NB4 (cell line): ENCODE data around the gene CRHR2.

Experiments
- DNase-seq: peaks from one replicate; pipeline ENCODE4 v3.0.0; 2010; ENCODE audit warnings: low read depth
- H3K4me3 ChIP-seq: one replicate; pipeline ENCODE4 v1.5.1; 2011; ENCODE audit warnings: mild to moderate bottlenecking, low read depth, low read length, moderate library complexity
- MYC ChIP-seq: IDR thresholded peaks from 2 replicates; pipeline ENCODE4 v1.6.1; 2011; ENCODE audit warnings: low read depth, low read length
- POLR2A ChIP-seq: IDR thresholded peaks from 2 replicates; pipeline ENCODE4 v1.6.1; 2011; ENCODE audit warnings: mild to moderate bottlenecking; ENCODE audit not compliant: insufficient read length; ENCODE audit errors: extremely low read depth
- TF ChIP-seq, protein P1 (sequence below): IDR thresholded peaks from one replicate; pipeline ENCODE4 v1.5.1; 2012; ENCODE audit warnings: low read depth, low read length
- TF ChIP-seq, protein P2 (sequence below): IDR thresholded peaks from 2 replicates; pipeline ENCODE4 v1.6.1; 2011; ENCODE audit warnings: low read depth, low read length

The CRHR2 gene

GRCh38 chr7:30727061-30727945 is 45.0 kb upstream of the CRHR2 start:
- peak; percentile 94 for DNase-seq
- TF ChIP-seq POLR2A (no peak), MYC (peak; percentile 61)
- TF ChIP-seq, protein P1, sequence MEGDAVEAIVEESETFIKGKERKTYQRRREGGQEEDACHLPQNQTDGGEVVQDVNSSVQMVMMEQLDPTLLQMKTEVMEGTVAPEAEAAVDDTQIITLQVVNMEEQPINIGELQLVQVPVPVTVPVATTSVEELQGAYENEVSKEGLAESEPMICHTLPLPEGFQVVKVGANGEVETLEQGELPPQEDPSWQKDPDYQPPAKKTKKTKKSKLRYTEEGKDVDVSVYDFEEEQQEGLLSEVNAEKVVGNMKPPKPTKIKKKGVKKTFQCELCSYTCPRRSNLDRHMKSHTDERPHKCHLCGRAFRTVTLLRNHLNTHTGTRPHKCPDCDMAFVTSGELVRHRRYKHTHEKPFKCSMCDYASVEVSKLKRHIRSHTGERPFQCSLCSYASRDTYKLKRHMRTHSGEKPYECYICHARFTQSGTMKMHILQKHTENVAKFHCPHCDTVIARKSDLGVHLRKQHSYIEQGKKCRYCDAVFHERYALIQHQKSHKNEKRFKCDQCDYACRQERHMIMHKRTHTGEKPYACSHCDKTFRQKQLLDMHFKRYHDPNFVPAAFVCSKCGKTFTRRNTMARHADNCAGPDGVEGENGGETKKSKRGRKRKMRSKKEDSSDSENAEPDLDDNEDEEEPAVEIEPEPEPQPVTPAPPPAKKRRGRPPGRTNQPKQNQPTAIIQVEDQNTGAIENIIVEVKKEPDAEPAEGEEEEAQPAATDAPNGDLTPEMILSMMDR, result no peak
- TF ChIP-seq, protein P2, sequence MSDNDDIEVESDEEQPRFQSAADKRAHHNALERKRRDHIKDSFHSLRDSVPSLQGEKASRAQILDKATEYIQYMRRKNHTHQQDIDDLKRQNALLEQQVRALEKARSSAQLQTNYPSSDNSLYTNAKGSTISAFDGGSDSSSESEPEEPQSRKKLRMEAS, result peak; percentile 53; the same call in 1 of the 2 replicates
- H3K4me3 ChIP-seq, result peak overlapping the region; percentile 37

DNA sequence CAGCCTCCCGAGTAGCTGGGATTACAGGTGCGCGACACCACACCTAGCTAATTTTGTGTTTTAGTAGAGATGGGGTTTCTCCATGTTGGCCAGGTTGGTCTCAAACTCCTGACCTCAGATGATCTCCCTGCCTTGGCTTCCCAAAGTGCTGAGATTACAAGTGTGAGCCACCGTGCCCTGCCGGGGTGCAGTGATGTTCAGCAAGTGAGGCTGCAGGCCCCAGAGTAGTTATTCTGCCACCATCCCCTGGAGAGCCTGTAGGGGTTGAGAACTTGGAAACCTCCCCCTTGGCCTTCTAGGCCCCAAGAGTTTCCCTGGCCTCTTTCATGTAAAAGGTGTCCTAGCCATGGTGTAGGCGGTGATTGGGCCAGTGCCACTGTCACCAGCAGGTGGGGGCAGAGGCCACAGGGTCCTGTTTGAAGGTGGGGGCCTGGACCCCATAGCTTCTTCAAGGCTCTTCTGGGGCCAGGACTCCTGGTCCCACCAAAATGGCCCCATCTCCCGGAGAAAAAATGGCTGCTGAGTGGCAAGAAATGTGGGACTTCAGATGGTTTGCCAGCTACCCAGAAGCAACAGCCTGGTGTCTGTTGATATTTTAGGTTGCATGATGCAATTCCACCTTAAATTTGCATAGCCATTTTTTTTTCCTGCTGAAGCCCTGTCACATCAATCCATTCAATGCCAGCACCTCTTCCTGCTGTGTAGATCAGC is 44.2 kb upstream of the CRHR2 start:
- TF ChIP-seq MYC (no peak), POLR2A (no peak)
- TF ChIP-seq, protein P1, result no peak
- TF ChIP-seq, protein P2, result no peak
- peak; percentile 27 for DNase-seq
- H3K4me3 ChIP-seq, result peak overlapping the region; percentile 37

GRCh38 chr7:30723776-30724175 is 41.5 kb upstream of the CRHR2 start:
- no peak overlapping the region for H3K4me3 ChIP-seq
- TF ChIP-seq POLR2A, result no peak
- TF ChIP-seq, protein P2, result no peak
- TF ChIP-seq, protein P1, result no peak
- TF ChIP-seq MYC, result no peak
- no peak for DNase-seq

DNA sequence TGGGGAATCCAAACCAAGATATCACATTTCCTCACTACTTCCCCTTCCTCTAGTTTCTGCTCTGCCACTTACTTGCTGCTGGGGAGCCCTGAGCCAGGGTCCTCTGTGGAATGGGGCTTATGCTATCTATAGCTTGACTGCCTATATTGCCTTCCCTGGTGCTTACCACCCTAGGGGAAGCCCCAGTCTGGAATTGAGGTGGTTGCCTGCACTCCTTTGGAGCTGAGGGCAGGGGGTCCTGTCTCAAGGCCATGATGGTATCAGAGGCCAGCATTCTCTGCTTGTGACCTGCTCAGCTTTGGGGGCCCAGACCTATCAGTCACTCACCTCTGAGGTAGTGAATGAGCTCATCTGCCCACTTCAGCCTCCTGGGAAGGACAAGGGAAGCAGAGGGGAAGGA is 40.4 kb upstream of the CRHR2 start:
- DNase-seq, result no peak
- no peak for TF ChIP-seq POLR2A
- TF ChIP-seq, protein P2, result no peak
- TF ChIP-seq, protein P1, result no peak
- no peak for TF ChIP-seq MYC
- no peak overlapping the region for H3K4me3 ChIP-seq

GRCh38 chr7:30722187-30722586 is 39.9 kb upstream of the CRHR2 start:
- no peak for DNase-seq
- TF ChIP-seq, protein P1, result no peak
- no peak for TF ChIP-seq POLR2A
- TF ChIP-seq, protein P2, result no peak
- no peak for TF ChIP-seq MYC

More at GRCh38 chr7:30722187-30722586, 39.9 kb upstream of the CRHR2 start:
- H3K4me3 ChIP-seq, result no peak overlapping the region
